NCI-H2029 treated with DMSO at 0.1 percent for 48 hours (cell line): ENCODE data around the gene UNC45A.

Experiments
- DNase-seq: peaks from one replicate; lab custom pipeline; 2025; lab: John Stamatoyannopoulos, UW

The UNC45A gene

GRCh38 chr15:90942354-90943120 is 7.5 kb downstream of the UNC45A start:
- DNase-seq: no peak

GRCh38 chr15:90945091-90945490 is 10.0 kb downstream of the UNC45A start:
- DNase-seq: no peak

- DNase-seq: no peak
Measured at GRCh38 chr15:90946538-90946937, 11.5 kb downstream of the UNC45A start.

GRCh38 chr15:90946941-90947576 is 12.0 kb downstream of the UNC45A start:
- no peak for DNase-seq

- DNase-seq: no peak
Measured at GRCh38 chr15:90947577-90948357, 12.7 kb downstream of the UNC45A start.

GRCh38 chr15:90948506-90948905 is 13.4 kb downstream of the UNC45A start:
- no peak for DNase-seq

GRCh38 chr15:90949979-90950675 is 15.0 kb downstream of the UNC45A start:
- DNase-seq: no peak

- DNase-seq: no peak
Measured at GRCh38 chr15:90950676-90951075, 15.6 kb downstream of the UNC45A start.

GRCh38 chr15:90952901-90953677 is 18.0 kb downstream of the UNC45A start:
- DNase-seq: no peak

GRCh38 chr15:90953947-90954711 is 19.0 kb downstream of the UNC45A start:
- DNase-seq: no peak

GRCh38 chr15:90954712-90955623 is 19.9 kb downstream of the UNC45A start, which contains the start of gene RCCD1:
TSS of gene RCCD1 (plus strand) at chr15:90954884. CDS start at chr15:90956735, 1,851 bp downstream.
- peak; percentile 38 for DNase-seq

- no peak for DNase-seq
Measured at GRCh38 chr15:90955624-90956273, 20.7 kb downstream of the UNC45A start.

- DNase-seq: no peak
Measured at GRCh38 chr15:90956274-90957030, 21.4 kb downstream of the UNC45A start.

- no peak for DNase-seq
Measured at GRCh38 chr15:90957031-90957790, 22.1 kb downstream of the UNC45A start.

- DNase-seq: no peak
Measured at GRCh38 chr15:90957791-90958190, 22.7 kb downstream of the UNC45A start.

GRCh38 chr15:90959028-90959595 is 24.0 kb downstream of the UNC45A start:
- no peak for DNase-seq

- DNase-seq: no peak
Measured at GRCh38 chr15:90959894-90960293, 24.8 kb downstream of the UNC45A start.
